ENCODE results near the gene ZNRF3.

GRCh38 chr22:29037340-29037932 lies 154.1 kb downstream of the ZNRF3 start:
- TF ChIP-seq POLR2AphosphoS5 (IDR thresholded peaks at IDR 0.05; ENCODE audit: low read depth, low read length) (no peak), REST (IDR thresholded peaks at IDR 0.05; ENCODE audit: insufficient read depth in 1 of 2, low read depth in 2 of 2, low read length in 2 of 2) (no peak), TAF1 (IDR thresholded peaks at IDR 0.05; ENCODE audit: borderline replicate concordance, insufficient read depth, low read length) (no peak), SIN3A (IDR thresholded peaks at IDR 0.05; ENCODE audit: borderline replicate concordance, insufficient read depth, low read length) (no peak)

Data from PFSK-1 (cell line).